Neural cell (in vitro differentiated cells): Measurements from ENCODE around the gene SLAMF7. TPM values are rescaled to one million over a fixed set of nuclear protein-coding genes. Genes with fewer than 3 reads are reported as not detected.

ENCODE experiments used
- H2AFZ ChIP-seq: fragments of 200-600, 300-800 bp; sonication (generic), shearing (Covaris generic); 2 replicates; pipeline ENCODE4 v1.6.0; 2014; ENCODE audit warnings: low read depth, mild to moderate bottlenecking, antibody characterized with exemption, low read length, moderate library complexity
- H3F3A ChIP-seq: fragments of 200-600 bp; shearing (Covaris generic); 2 replicates; pipeline ENCODE4 v1.6.1; 2016; ENCODE audit warnings: mild to moderate bottlenecking, moderate library complexity, mixed read lengths, antibody characterized with exemption, low read length; ENCODE audit not compliant: insufficient read depth, poor library complexity, severe bottlenecking
- H3K27ac ChIP-seq: fragments of 200-600, 300-800 bp; sonication (generic), shearing (Covaris generic); 2 replicates; pipeline ENCODE4 v1.5.1; 2014; ENCODE audit warnings: mild to moderate bottlenecking, low read length, moderate library complexity
- H3K27me3 ChIP-seq: fragments of 300-800, 200-600 bp; sonication (generic), shearing (Covaris generic); 2 replicates; pipeline ENCODE4 v1.6.0; 2014; ENCODE audit warnings: mild to moderate bottlenecking, low read depth, low read length, moderate library complexity; ENCODE audit not compliant: insufficient read depth
- H3K36me3 ChIP-seq: fragments of 300-800, 200-600 bp; sonication (generic), shearing (Covaris generic); 2 replicates; pipeline ENCODE4 v1.5.1; 2014; ENCODE audit warnings: mild to moderate bottlenecking, antibody characterized with exemption, low read length, moderate library complexity; ENCODE audit not compliant: insufficient read depth
- H3K4me2 ChIP-seq: fragments of 300-800, 200-600 bp; sonication (generic), shearing (Covaris generic); 2 replicates; pipeline ENCODE4 v1.6.0; 2014; ENCODE audit warnings: mild to moderate bottlenecking, low read length
- H3K4me3 ChIP-seq: fragments of 300-800, 200-600 bp; sonication (generic), shearing (Covaris generic); 2 replicates; pipeline ENCODE4 v1.5.1; 2014; ENCODE audit warnings: mild to moderate bottlenecking, low read length, moderate library complexity
- H3K79me2 ChIP-seq: fragments of 200-600 bp; shearing (Covaris generic); replicated peaks from 2 replicates; pipeline ENCODE4 v1.6.0; 2014; ENCODE audit warnings: mild to moderate bottlenecking, low read length, moderate library complexity; ENCODE audit not compliant: insufficient read depth
- H3K9ac ChIP-seq: fragments of 300-800, 200-600 bp; sonication (generic), shearing (Covaris generic); 2 replicates; pipeline ENCODE4 v1.6.1; 2016; ENCODE audit warnings: mild to moderate bottlenecking, low read length, mixed read lengths
- H3K9me2 ChIP-seq: fragments of 200-600 bp; shearing (Covaris generic); 2 replicates; pipeline ENCODE4 v1.6.1; 2016; ENCODE audit warnings: mild to moderate bottlenecking, low read length, mixed read lengths; ENCODE audit not compliant: insufficient read depth
- H3K9me3 ChIP-seq: fragments of 200-600, 300-800 bp; sonication (generic), shearing (Covaris generic); 2 replicates; pipeline ENCODE4 v1.6.1; 2016; ENCODE audit warnings: mild to moderate bottlenecking, mixed run types, low read length, moderate library complexity, mixed read lengths
- H4K20me1 ChIP-seq: fragments of 200-600 bp; shearing (Covaris generic); 2 replicates; pipeline ENCODE4 v1.6.1; 2016; ENCODE audit warnings: mild to moderate bottlenecking, mixed run types; ENCODE audit not compliant: insufficient read depth
- EP300 ChIP-seq: fragments of 450-650 bp; conservative IDR thresholded peaks from 2 replicates; pipeline ENCODE4 v1.6.1; 2014; ENCODE audit warnings: antibody characterized with exemption, mild to moderate bottlenecking, moderate library complexity; ENCODE audit not compliant: poor library complexity, severe bottlenecking
- EZH2 ChIP-seq: fragments of 200-600, 300-800 bp; shearing (Covaris generic), sonication (generic); IDR thresholded peaks from 2 replicates; pipeline ENCODE4 v1.6.1; 2014; ENCODE audit warnings: antibody characterized with exemption, low read length, borderline replicate concordance, mild to moderate bottlenecking; ENCODE audit not compliant: insufficient read depth, poor library complexity, severe bottlenecking
- MXI1 ChIP-seq: fragments of 450-650 bp; conservative IDR thresholded peaks from 2 replicates; pipeline ENCODE4 v1.6.1; 2014; ENCODE audit warnings: antibody characterized with exemption, mild to moderate bottlenecking; ENCODE audit not compliant: poor library complexity, severe bottlenecking
- POLR2AphosphoS5 ChIP-seq: IDR thresholded peaks from 2 replicates; pipeline ENCODE4 v1.6.1; 2012
- RAD21 ChIP-seq: fragments of 450-650 bp; conservative IDR thresholded peaks from 2 replicates; pipeline ENCODE4 v1.6.1; 2014; ENCODE audit warnings: antibody characterized with exemption, mild to moderate bottlenecking, moderate library complexity
- SMC3 ChIP-seq: fragments of 450-650 bp; conservative IDR thresholded peaks from 2 replicates; pipeline ENCODE4 v1.6.1; 2014; ENCODE audit warnings: antibody characterized with exemption, mild to moderate bottlenecking, moderate library complexity; ENCODE audit not compliant: poor library complexity
- TAF1 ChIP-seq: IDR thresholded peaks from 2 replicates; pipeline ENCODE4 v1.6.1; 2012; ENCODE audit warnings: low read depth
- polyA plus RNA-seq: library from polyadenylated mRNA; depleted of rRNA; stranded (reverse); fragments of >200 nt; gene quantifications from 2 replicates; pipeline ENCODE4 v1.2.3, GENCODE V29; 2014
- TF ChIP-seq, protein P1 (sequence below): fragments of 450-650 bp; IDR thresholded peaks from 2 replicates; pipeline ENCODE4 v1.5.1; 2014; ENCODE audit warnings: antibody characterized with exemption, mild to moderate bottlenecking, moderate library complexity; ENCODE audit not compliant: poor library complexity, severe bottlenecking
- TF ChIP-seq, protein P2 (sequence below): IDR thresholded peaks from 2 replicates; pipeline ENCODE4 v1.6.1; 2012; ENCODE audit warnings: borderline replicate concordance

SLAMF7 gene
- polyA plus RNA-seq, 1 donor from 2014 or later: not detected

DNA sequence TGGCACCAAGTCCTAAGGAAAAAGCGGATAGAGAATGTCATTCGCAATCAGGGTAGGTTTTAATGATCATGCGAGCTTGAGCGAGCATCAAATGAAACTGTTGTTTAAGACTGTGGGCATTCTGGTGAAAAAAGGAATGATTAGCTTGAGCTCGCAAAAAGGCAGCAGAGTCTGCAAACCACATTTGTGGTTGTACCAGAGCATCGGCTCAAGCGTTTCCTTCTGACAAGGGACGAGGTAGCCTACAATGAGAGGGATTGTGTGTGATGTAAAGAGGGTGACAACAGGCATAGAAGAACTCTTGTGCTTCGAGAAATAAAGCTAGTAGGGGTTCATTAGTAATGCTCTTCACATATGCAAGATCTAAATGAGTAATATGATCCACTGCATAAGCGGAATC, 16.3 kb upstream of the SLAMF7 start:
- Histone ChIP-seq H3K79me2 (no peaks in the 10 kb centered on the region), H3K9me2 (no peaks in the 10 kb centered on the region), H3K36me3 (no peaks in the 10 kb centered on the region), H3K9me3 (no peaks in the 10 kb centered on the region), H4K20me1 (no peaks in the 10 kb centered on the region), H3K27me3 (no peaks in the 10 kb centered on the region), H3K4me3 (no peak overlapping the region), H3K9ac (no peak overlapping the region), H3K4me2 (no peak overlapping the region), H3K27ac (no peak overlapping the region), H2AFZ (no peak overlapping the region), H3F3A (no peaks in the 10 kb centered on the region)
- TF ChIP-seq, protein P1, sequence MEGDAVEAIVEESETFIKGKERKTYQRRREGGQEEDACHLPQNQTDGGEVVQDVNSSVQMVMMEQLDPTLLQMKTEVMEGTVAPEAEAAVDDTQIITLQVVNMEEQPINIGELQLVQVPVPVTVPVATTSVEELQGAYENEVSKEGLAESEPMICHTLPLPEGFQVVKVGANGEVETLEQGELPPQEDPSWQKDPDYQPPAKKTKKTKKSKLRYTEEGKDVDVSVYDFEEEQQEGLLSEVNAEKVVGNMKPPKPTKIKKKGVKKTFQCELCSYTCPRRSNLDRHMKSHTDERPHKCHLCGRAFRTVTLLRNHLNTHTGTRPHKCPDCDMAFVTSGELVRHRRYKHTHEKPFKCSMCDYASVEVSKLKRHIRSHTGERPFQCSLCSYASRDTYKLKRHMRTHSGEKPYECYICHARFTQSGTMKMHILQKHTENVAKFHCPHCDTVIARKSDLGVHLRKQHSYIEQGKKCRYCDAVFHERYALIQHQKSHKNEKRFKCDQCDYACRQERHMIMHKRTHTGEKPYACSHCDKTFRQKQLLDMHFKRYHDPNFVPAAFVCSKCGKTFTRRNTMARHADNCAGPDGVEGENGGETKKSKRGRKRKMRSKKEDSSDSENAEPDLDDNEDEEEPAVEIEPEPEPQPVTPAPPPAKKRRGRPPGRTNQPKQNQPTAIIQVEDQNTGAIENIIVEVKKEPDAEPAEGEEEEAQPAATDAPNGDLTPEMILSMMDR: no peak
- no peak for TF ChIP-seq SMC3
- no peak for TF ChIP-seq EZH2
- no peak for TF ChIP-seq MXI1
- TF ChIP-seq RAD21: no peak
- TF ChIP-seq TAF1: no peak
- TF ChIP-seq EP300: no peak
- TF ChIP-seq POLR2AphosphoS5: no peak
- TF ChIP-seq, protein P2, sequence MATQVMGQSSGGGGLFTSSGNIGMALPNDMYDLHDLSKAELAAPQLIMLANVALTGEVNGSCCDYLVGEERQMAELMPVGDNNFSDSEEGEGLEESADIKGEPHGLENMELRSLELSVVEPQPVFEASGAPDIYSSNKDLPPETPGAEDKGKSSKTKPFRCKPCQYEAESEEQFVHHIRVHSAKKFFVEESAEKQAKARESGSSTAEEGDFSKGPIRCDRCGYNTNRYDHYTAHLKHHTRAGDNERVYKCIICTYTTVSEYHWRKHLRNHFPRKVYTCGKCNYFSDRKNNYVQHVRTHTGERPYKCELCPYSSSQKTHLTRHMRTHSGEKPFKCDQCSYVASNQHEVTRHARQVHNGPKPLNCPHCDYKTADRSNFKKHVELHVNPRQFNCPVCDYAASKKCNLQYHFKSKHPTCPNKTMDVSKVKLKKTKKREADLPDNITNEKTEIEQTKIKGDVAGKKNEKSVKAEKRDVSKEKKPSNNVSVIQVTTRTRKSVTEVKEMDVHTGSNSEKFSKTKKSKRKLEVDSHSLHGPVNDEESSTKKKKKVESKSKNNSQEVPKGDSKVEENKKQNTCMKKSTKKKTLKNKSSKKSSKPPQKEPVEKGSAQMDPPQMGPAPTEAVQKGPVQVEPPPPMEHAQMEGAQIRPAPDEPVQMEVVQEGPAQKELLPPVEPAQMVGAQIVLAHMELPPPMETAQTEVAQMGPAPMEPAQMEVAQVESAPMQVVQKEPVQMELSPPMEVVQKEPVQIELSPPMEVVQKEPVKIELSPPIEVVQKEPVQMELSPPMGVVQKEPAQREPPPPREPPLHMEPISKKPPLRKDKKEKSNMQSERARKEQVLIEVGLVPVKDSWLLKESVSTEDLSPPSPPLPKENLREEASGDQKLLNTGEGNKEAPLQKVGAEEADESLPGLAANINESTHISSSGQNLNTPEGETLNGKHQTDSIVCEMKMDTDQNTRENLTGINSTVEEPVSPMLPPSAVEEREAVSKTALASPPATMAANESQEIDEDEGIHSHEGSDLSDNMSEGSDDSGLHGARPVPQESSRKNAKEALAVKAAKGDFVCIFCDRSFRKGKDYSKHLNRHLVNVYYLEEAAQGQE: no peak

DNA sequence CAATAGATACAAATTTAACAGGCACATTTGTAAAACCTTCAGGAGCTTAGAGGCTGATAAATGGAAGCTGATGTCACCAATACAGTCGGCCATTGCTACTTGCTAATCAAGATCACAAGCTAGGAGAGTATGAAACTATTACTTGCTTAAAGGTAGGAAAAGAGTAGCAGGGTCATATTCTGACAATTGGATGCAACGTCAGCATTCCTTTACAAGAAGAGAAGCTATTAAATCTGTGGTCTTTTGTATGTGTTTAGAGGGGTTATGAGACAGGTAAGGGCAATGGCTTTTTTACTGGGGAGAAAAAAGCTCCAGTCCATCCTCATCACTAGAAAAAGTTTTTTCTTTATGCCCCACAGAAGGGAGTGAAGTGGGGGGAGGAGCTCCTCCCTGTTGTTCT, 15.7 kb upstream of the SLAMF7 start:
- Histone ChIP-seq H3K4me3 (no peak overlapping the region), H3F3A (no peaks in the 10 kb centered on the region), H3K9me2 (no peaks in the 10 kb centered on the region), H3K9me3 (no peaks in the 10 kb centered on the region), H3K79me2 (no peaks in the 10 kb centered on the region), H3K27ac (no peak overlapping the region), H3K36me3 (no peaks in the 10 kb centered on the region), H3K4me2 (no peak overlapping the region), H3K9ac (no peak overlapping the region), H4K20me1 (no peaks in the 10 kb centered on the region), H3K27me3 (no peaks in the 10 kb centered on the region), H2AFZ (no peak overlapping the region)
- TF ChIP-seq MXI1 (no peak), RAD21 (no peak), EZH2 (no peak)
- TF ChIP-seq, protein P1: no peak
